Pancreas (tissue), 10 donors: ENCODE measurements around the gene ZACN. TPM values are rescaled to one million over a fixed set of nuclear protein-coding genes. Genes with fewer than 3 reads are reported as not detected.
A peak's percentile ranks its signal among the peaks of the same experiment; 100 is the strongest.
"Not testable (repeated sequence)": the region's sequence is repeated elsewhere in the genome, so short reads cannot be mapped to it uniquely, and the experiment has no call there.

Experiments used
- ATAC-seq, 4 donors: fragments of 200-7000 bp; cut with Tn5 transposase; one replicate each; pipeline versions ENCODE4 v1.8.0 to v1.9.1; 2020; ENCODE audit warnings: mild to moderate bottlenecking in 4 of 4, moderate library complexity in 4 of 4
- DNase-seq, 6 donors: peaks; one replicate each; pipeline ENCODE4 v3.0.0-alpha.2; 2020
- FAIRE-seq: peaks from 2 replicates; lab custom pipeline; 2012; peaks lifted over from hg19 to GRCh38; lab: Jason Lieb, UNC
- H3K27ac ChIP-seq, 4 donors: fragments of 200-600 bp; sonication (generic); 1 replicate in 3 of 4; 2 replicates in 1 of 4; pipeline versions ENCODE4 v1.5.0 to v1.8.0; 2020
- H3K27me3 ChIP-seq, 4 donors: fragments of 200-600 bp; one replicate each; pipeline ENCODE4 v1.8.0; 2021
- H3K36me3 ChIP-seq, 3 donors: fragments of 200-600 bp; sonication (generic) in 1 of 3; one replicate each; pipeline versions ENCODE4 v1.5.0 to v1.8.0; 2020 to 2021
- H3K4me1 ChIP-seq, 3 donors: fragments of 200-600 bp; one replicate each; pipeline ENCODE4 v1.8.0; 2021
- H3K4me3 ChIP-seq, 4 donors: fragments of 200-600 bp; sonication (generic) in 2 of 4; one replicate each; pipeline versions ENCODE4 v1.5.0 to v1.8.0; 2020 to 2021
- H3K9me3 ChIP-seq, 4 donors: fragments of 200-600 bp; one replicate each; pipeline ENCODE4 v1.8.0; 2021
- CTCF ChIP-seq, 4 donors: fragments of 200-600 bp; sonication (generic) in 3 of 4; IDR thresholded peaks; one replicate each; pipeline versions ENCODE4 v1.5.0 to v1.8.0; 2021; ENCODE audit warnings: antibody characterized with exemption in 4 of 4
- WGBS, 2 donors: extraction: QIAGEN DNeasy Blood & Tissue Kit; methylation state at CpG; one replicate each; pipeline ENCODE4 v1.1.7; 2013; 5-methylcytosine and 5-hydroxymethylcytosine counted together
- intact Hi-C, 3 donors: fragments of 100-400 bp; cut with DNase I; formaldehyde crosslinking; loops; one replicate each; pipeline versions ENCODE4 v1.11.1 to v1.14.2; 2022
- polyA plus RNA-seq, 2 donors: library from polyadenylated mRNA; stranded (reverse); fragments of 200-250 nt; gene quantifications; one replicate each; pipeline ENCODE4 v1.2.3, GENCODE V29; 2013
- total RNA-seq, 6 donors: library from RNA; stranded (reverse); fragmentation: NEBNext Ultra II Directional in 4 of 6; extraction: Animal tissue kit (Norgen Biotek cat#: 25700) in 4 of 6; gene quantifications; one replicate each; pipeline versions ENCODE4 v1.2.1 to v1.2.4, GENCODE V29; 2021 to 2023
- donor health status: healthy with polysubstance abuse.
- donor health status: DM: no; HTN: no; CAD: no; lungs with moderate emphysema.
- donor health status: DM: no; HTN: no; CAD: no.
- donor health status: control.
- donor health status: control.
- donor health status: Bipolar disorder and iron deficiency.
- donor health status: DM: yes; HTN: yes; CAD: no.
- donor health status: DM: no; HTN: no; CAD: no.
- donor health status: DM: no; HTN: no; CAD: no.
- donor health status: DM: yes; HTN: yes; CAD: no.

The ZACN gene
- total and polyA plus RNA-seq, 8 donors = 0.06 to 4.2 (median 3.4) TPM; not detected in 5

DNA sequence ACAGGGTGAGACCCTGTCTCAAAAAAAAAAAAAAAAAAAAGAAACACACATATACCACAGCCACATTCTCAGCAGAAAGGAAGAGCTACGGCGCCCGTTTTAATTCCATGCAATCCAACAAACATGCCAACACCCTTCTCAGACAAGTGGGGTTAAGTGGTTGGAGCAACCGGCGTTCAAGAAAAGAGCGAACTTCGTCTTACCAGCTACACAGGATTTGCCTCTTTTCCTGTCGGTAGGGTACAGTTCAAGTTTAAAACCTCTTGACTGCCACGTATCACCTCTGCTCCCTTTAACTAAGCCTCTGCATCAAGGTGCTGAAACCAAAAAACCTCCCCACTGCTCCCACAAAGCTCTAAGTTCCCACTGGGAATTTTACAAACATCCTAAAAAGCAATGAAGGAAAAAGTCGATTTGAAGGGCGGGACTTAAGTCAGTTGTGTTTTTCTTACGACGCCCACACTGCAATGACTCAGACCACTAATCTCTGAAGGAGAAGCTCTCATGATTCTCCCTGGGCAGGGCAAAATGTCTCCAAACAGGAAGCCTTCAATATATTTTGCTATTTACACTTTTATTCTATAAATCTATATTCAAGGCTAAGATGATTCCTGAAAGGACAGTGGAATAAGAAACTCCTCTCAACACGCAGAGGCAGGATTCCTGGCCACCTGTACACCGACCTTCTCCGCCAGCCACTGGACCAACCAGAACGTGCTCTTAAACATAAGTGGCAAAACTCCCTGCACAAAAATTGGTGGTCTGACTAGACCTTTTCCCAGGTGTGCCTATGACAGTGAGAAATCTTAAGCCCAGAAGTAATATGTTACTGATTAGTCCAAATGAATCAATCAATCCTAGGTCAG is 25.5 kb upstream of the ZACN start:
- no peak for DNase-seq
- peak in 2 of 4 donors; percentile 46 to 52 for ATAC-seq
- 77 to 80% methylated on average over 17 of the region's 17 CpGs for WGBS, 2 donors
- TF ChIP-seq CTCF (IDR thresholded peaks at IDR 0.05) = no peak
- Histone ChIP-seq H3K4me1 (peaks cover 0 to 7% (median 0%) of the 10 kb centered on the region in 3 donors), H3K36me3 (peaks cover 4 to 63% (median 23%) of the 10 kb centered on the region in 3 donors), H3K27me3 (no peaks in the 10 kb centered on the region), H3K27ac (peak overlapping the region in 1 of 4 donors; percentile 40), H3K9me3 (no peaks in the 10 kb centered on the region), H3K4me3 (no peak overlapping the region)
- FAIRE-seq = no peak
- intact Hi-C loops = no loop called here

DNA sequence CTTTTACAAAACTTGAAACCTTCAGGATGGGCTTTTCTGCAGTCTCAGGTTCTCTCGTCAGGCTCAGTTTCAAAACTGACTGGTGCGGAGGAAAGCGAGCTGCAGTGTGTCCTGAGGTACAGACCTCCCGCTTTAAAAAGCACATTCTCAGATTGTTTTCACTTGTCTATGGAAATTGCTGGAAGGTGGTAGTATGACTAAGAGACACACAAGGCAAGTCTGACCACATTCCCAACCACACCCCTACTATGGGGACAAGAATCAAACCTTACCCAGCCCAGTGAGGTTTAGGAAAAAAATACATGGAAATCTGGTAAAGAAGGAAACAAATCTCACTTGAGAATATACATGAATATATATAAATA is 24.9 kb upstream of the ZACN start:
- DNase-seq = no peak
- TF ChIP-seq CTCF (IDR thresholded peaks at IDR 0.05) = no peak
- H3K4me1 ChIP-seq = peaks cover 0 to 7% (median 0%) of the 10 kb centered on the region in 3 donors
- intact Hi-C loops = no loop called here
- H3K27ac ChIP-seq = peak overlapping the region in 1 of 4 donors; percentile 40
- no peak overlapping the region for H3K4me3 ChIP-seq
- WGBS, 2 donors = 84 to 85% methylated on average over 4 of the region's 4 CpGs
- no peak for FAIRE-seq
- no peaks in the 10 kb centered on the region for H3K9me3 ChIP-seq
- ATAC-seq = peak in 2 of 4 donors; percentile 33 to 61
- no peaks in the 10 kb centered on the region for H3K27me3 ChIP-seq
- peaks cover 4 to 63% (median 28%) of the 10 kb centered on the region in 3 donors for H3K36me3 ChIP-seq

- H3K36me3 ChIP-seq = peaks cover 9 to 76% (median 47%) of the 10 kb centered on the region in 3 donors
- H3K4me3 ChIP-seq = no peak overlapping the region
- WGBS, 2 donors = 71 to 73% methylated on average over 3 of the region's 3 CpGs
- no peak overlapping the region for H3K27ac ChIP-seq
- ATAC-seq (no peak), DNase-seq (no peak), FAIRE-seq (no peak)
- no peaks in the 10 kb centered on the region for H3K27me3 ChIP-seq
- H3K4me1 ChIP-seq = peaks cover 0 to 3% (median 0%) of the 10 kb centered on the region in 3 donors
- TF ChIP-seq CTCF (IDR thresholded peaks at IDR 0.05) = no peak
- no peaks in the 10 kb centered on the region for H3K9me3 ChIP-seq
- intact Hi-C loops = no loop called here
Measured at GRCh38 chr17:76056882-76057281, 22.1 kb upstream of the ZACN start.

- peaks cover 9 to 85% (median 51%) of the 10 kb centered on the region in 3 donors for H3K36me3 ChIP-seq
- ATAC-seq, H3K27ac ChIP-seq, H3K4me1 ChIP-seq, intact Hi-C loops, H3K4me3 ChIP-seq, H3K27me3 ChIP-seq, H3K9me3 ChIP-seq, DNase-seq, FAIRE-seq: not testable (repeated sequence)
- WGBS, 2 donors = 85 to 92% methylated on average over 6 of the region's 6 CpGs
Measured at GRCh38 chr17:76058264-76058663, 20.7 kb upstream of the ZACN start.

- H3K4me3 ChIP-seq = no peak overlapping the region
- no peaks in the 10 kb centered on the region for H3K27me3 ChIP-seq
- FAIRE-seq (no peak), DNase-seq (no peak), ATAC-seq (no peak)
- H3K4me1 ChIP-seq = no peaks in the 10 kb centered on the region
- WGBS, 2 donors = 80 to 88% methylated on average over 15 of the region's 15 CpGs
- no peak for TF ChIP-seq CTCF (IDR thresholded peaks at IDR 0.05)
- H3K36me3 ChIP-seq = peaks cover 5 to 91% (median 50%) of the 10 kb centered on the region in 3 donors
- H3K27ac ChIP-seq = no peak overlapping the region
- H3K9me3 ChIP-seq = no peaks in the 10 kb centered on the region
- intact Hi-C loops = no loop called here
Measured at GRCh38 chr17:76063875-76064546, 15.0 kb upstream of the ZACN start.
